WTC11 (cell line): ENCODE data around the gene TNFRSF13B.
"Not testable (repeated sequence)": the region's sequence is repeated elsewhere in the genome, so short reads cannot be mapped to it uniquely, and the experiment has no call there.

Experiments used
- ELF4 ChIP-seq: sonication (generic); formaldehyde crosslinking; IDR thresholded peaks from 2 replicates; pipeline ENCODE4 v1.8.1; 2022; ENCODE audit warnings: low read depth, mild to moderate bottlenecking, moderate library complexity, missing genetic modification reagents
- ETV6 ChIP-seq: sonication (generic); formaldehyde crosslinking; IDR thresholded peaks from 2 replicates; pipeline ENCODE4 v1.8.1; 2022; ENCODE audit warnings: mild to moderate bottlenecking, missing genetic modification reagents
- KAT7 ChIP-seq: sonication (generic); formaldehyde crosslinking; IDR thresholded peaks from 2 replicates; pipeline ENCODE4 v1.8.1; 2023; ENCODE audit warnings: missing genetic modification reagents, mild to moderate bottlenecking, borderline replicate concordance
- NFYB ChIP-seq: sonication (generic); formaldehyde crosslinking; conservative IDR thresholded peaks from 2 replicates; pipeline ENCODE4 v1.8.0; 2022; ENCODE audit warnings: low read depth, missing genetic modification reagents
- SP1 ChIP-seq: sonication (generic); formaldehyde crosslinking; conservative IDR thresholded peaks from 2 replicates; pipeline ENCODE4 v1.8.1; 2022; ENCODE audit warnings: missing genetic modification reagents
- ZBTB21 ChIP-seq: sonication (generic); formaldehyde crosslinking; IDR thresholded peaks from 2 replicates; pipeline ENCODE4 v1.8.1; 2023; ENCODE audit warnings: mild to moderate bottlenecking, missing genetic modification reagents, borderline replicate concordance
- ZNF416 ChIP-seq: fragments of 250-450 bp; sonication (Bioruptor Pico); IDR thresholded peaks from 2 replicates; pipeline ENCODE4 v1.9.0; 2021; ENCODE audit warnings: mild to moderate bottlenecking, inconsistent platforms
- TF ChIP-seq, protein P1 (sequence below): sonication (generic); formaldehyde crosslinking; IDR thresholded peaks from 2 replicates; pipeline ENCODE4 v1.8.0; 2022; ENCODE audit warnings: mild to moderate bottlenecking, missing genetic modification reagents
- TF ChIP-seq, protein P2 (sequence below): sonication (generic); formaldehyde crosslinking; IDR thresholded peaks from 2 replicates; pipeline ENCODE4 v1.8.1; 2022; ENCODE audit warnings: missing genetic modification reagents, borderline replicate concordance
- TF ChIP-seq, protein P3 (sequence below): fragments of 200-600 bp; IDR thresholded peaks from 2 replicates; pipeline ENCODE4 v1.8.0; 2022; ENCODE audit warnings: antibody characterized with exemption
- TF ChIP-seq, protein P4 (sequence below): fragments of 250-450 bp; sonication (Bioruptor Pico); IDR thresholded peaks from 2 replicates; pipeline ENCODE4 v1.9.0; 2021; ENCODE audit warnings: mild to moderate bottlenecking

DNA sequence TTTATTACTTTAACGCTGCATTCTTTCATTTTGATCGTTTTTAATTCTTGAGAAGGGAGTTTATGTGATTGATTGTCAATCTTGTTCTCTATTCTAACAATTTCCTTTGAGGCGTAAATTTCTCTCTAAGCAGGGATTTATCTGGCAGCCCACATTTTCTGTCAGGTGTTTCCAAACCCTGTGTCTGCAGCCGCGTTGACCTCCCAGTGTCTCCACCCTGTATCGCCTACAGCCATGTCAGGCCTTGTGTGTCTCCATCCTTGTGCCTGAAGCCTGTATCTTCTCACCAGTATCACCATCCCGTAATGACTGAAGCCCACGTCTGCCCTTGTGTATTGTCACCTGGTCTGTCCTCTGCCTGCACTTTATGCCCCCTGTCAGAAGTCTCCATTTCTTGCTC, 75.7 kb downstream of the TNFRSF13B start:
- TF ChIP-seq, protein P1, sequence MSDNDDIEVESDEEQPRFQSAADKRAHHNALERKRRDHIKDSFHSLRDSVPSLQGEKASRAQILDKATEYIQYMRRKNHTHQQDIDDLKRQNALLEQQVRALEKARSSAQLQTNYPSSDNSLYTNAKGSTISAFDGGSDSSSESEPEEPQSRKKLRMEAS (CRISPR knock-in tag), result not testable (repeated sequence)
- not testable (repeated sequence) for TF ChIP-seq SP1 (CRISPR knock-in tag); ZNF416 (CRISPR knock-in tag); ZBTB21 (CRISPR knock-in tag); KAT7 (CRISPR knock-in tag); NFYB (CRISPR knock-in tag); ETV6 (CRISPR knock-in tag); ELF4
- TF ChIP-seq, protein P2, sequence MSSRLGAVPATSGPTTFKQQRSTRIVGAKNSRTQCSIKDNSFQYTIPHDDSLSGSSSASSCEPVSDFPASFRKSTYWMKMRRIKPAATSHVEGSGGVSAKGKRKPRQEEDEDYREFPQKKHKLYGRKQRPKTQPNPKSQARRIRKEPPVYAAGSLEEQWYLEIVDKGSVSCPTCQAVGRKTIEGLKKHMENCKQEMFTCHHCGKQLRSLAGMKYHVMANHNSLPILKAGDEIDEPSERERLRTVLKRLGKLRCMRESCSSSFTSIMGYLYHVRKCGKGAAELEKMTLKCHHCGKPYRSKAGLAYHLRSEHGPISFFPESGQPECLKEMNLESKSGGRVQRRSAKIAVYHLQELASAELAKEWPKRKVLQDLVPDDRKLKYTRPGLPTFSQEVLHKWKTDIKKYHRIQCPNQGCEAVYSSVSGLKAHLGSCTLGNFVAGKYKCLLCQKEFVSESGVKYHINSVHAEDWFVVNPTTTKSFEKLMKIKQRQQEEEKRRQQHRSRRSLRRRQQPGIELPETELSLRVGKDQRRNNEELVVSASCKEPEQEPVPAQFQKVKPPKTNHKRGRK, result not testable (repeated sequence)
- TF ChIP-seq, protein P3, sequence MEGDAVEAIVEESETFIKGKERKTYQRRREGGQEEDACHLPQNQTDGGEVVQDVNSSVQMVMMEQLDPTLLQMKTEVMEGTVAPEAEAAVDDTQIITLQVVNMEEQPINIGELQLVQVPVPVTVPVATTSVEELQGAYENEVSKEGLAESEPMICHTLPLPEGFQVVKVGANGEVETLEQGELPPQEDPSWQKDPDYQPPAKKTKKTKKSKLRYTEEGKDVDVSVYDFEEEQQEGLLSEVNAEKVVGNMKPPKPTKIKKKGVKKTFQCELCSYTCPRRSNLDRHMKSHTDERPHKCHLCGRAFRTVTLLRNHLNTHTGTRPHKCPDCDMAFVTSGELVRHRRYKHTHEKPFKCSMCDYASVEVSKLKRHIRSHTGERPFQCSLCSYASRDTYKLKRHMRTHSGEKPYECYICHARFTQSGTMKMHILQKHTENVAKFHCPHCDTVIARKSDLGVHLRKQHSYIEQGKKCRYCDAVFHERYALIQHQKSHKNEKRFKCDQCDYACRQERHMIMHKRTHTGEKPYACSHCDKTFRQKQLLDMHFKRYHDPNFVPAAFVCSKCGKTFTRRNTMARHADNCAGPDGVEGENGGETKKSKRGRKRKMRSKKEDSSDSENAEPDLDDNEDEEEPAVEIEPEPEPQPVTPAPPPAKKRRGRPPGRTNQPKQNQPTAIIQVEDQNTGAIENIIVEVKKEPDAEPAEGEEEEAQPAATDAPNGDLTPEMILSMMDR, result not testable (repeated sequence)
- TF ChIP-seq, protein P4, sequence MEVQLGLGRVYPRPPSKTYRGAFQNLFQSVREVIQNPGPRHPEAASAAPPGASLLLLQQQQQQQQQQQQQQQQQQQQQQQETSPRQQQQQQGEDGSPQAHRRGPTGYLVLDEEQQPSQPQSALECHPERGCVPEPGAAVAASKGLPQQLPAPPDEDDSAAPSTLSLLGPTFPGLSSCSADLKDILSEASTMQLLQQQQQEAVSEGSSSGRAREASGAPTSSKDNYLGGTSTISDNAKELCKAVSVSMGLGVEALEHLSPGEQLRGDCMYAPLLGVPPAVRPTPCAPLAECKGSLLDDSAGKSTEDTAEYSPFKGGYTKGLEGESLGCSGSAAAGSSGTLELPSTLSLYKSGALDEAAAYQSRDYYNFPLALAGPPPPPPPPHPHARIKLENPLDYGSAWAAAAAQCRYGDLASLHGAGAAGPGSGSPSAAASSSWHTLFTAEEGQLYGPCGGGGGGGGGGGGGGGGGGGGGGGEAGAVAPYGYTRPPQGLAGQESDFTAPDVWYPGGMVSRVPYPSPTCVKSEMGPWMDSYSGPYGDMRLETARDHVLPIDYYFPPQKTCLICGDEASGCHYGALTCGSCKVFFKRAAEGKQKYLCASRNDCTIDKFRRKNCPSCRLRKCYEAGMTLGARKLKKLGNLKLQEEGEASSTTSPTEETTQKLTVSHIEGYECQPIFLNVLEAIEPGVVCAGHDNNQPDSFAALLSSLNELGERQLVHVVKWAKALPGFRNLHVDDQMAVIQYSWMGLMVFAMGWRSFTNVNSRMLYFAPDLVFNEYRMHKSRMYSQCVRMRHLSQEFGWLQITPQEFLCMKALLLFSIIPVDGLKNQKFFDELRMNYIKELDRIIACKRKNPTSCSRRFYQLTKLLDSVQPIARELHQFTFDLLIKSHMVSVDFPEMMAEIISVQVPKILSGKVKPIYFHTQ (CRISPR knock-in tag), result not testable (repeated sequence)
